ENCODE measurements around the gene AKNA. TPM values are rescaled to one million over a fixed set of nuclear protein-coding genes. Genes with fewer than 3 reads are reported as not detected.

AKNA gene
- total and polyA plus RNA-seq, 2 experiments from 2014 or later, result 5.7 to 25.2 TPM

DNA sequence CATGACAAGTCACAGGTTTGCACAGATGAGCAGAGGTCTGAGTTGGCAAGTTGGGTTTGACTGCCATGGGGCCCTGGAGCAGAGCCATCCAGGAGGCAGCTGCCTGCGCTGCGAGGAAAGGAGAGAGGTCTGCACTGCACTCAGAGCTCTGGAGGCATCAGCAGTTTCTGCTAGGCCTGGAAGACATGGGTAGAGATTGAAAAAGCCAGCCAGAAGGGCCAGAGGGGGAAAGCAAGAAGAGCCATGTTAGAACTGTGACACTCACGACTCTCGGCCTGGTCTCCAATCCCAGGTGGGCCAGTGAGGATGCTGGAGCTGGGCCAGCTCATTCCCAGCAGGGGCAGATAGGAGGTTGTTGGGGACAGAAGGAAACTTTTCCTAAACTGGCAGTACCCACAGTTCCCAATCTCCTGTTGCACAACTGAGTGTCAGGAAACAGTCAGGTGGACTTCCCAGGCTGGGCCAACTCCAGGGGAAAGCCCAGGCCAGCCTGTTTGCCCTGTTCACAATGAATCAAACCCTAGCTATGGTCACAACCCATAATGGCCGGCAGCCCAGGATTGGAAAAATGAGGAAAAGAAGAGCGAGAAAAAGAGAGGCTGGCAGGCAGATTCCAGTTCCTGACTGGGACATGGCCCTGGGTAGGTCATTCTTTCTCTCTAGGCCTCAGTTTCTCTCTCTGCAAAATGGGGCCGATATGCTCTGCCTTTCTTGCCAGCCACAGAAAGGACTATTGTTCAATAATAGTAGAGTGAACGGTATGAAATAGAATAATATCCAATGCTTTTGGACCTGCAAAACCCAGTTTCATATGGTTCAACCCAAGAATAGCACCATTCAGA, 72.7 kb downstream of the AKNA start:
- Histone ChIP-seq H3K4me3 (no peak overlapping the region), H3K36me3 (no peaks in the 10 kb centered on the region), H3K9me3 (ENCODE audit: low read depth) (no peaks in the 10 kb centered on the region), H3K27me3 (no peaks in the 10 kb centered on the region), H3K4me1 (ENCODE audit: low read depth) (no peaks in the 10 kb centered on the region), H3K27ac (no peak overlapping the region)
- no peak for DNase-seq (ENCODE audit: low read depth in 1 of 2, low spot score in 1 of 2)
- TF ChIP-seq, protein P1, sequence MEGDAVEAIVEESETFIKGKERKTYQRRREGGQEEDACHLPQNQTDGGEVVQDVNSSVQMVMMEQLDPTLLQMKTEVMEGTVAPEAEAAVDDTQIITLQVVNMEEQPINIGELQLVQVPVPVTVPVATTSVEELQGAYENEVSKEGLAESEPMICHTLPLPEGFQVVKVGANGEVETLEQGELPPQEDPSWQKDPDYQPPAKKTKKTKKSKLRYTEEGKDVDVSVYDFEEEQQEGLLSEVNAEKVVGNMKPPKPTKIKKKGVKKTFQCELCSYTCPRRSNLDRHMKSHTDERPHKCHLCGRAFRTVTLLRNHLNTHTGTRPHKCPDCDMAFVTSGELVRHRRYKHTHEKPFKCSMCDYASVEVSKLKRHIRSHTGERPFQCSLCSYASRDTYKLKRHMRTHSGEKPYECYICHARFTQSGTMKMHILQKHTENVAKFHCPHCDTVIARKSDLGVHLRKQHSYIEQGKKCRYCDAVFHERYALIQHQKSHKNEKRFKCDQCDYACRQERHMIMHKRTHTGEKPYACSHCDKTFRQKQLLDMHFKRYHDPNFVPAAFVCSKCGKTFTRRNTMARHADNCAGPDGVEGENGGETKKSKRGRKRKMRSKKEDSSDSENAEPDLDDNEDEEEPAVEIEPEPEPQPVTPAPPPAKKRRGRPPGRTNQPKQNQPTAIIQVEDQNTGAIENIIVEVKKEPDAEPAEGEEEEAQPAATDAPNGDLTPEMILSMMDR (IDR thresholded peaks at IDR 0.05; ENCODE audit: low read depth, low read length), result no peak

DNA sequence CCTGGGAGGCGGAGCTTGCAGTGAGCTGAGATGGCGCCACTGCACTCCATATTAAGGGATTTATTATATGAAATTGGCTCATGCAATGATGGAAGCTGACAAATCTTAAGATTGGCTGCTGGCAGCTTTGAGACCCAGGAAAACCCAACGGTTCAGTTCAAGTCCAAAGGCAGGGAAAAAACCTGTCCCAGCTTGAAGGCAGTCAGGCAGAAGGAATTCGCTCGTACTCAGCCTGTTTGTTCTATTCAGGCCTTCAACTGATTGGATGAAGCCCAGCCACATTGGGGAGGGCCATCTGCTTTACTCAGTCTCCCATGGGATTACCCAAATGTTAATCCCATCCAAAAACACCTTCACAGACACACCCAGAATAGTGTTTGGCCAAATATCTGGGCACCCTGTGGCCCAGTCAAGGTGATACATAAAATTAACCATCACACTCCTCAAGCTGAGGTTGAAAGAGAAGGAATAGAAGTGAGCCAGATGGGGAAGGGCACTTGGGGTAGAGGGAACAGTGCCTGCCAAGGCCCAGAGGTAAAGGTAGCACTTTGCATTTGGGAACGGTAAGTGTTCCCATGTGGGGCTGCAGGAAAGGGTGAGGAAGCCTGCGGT, 73.4 kb downstream of the AKNA start:
- H3K4me1 ChIP-seq (ENCODE audit: low read depth), result no peaks in the 10 kb centered on the region
- TF ChIP-seq, protein P1 (IDR thresholded peaks at IDR 0.05; ENCODE audit: low read depth, low read length), result no peak
- no peak overlapping the region for H3K27ac ChIP-seq
- H3K27me3 ChIP-seq, result no peaks in the 10 kb centered on the region
- no peak for DNase-seq (ENCODE audit: low read depth in 1 of 2, low spot score in 1 of 2)
- H3K36me3 ChIP-seq, result no peaks in the 10 kb centered on the region
- H3K4me3 ChIP-seq, result no peak overlapping the region
- H3K9me3 ChIP-seq (ENCODE audit: low read depth), result no peaks in the 10 kb centered on the region

DNA sequence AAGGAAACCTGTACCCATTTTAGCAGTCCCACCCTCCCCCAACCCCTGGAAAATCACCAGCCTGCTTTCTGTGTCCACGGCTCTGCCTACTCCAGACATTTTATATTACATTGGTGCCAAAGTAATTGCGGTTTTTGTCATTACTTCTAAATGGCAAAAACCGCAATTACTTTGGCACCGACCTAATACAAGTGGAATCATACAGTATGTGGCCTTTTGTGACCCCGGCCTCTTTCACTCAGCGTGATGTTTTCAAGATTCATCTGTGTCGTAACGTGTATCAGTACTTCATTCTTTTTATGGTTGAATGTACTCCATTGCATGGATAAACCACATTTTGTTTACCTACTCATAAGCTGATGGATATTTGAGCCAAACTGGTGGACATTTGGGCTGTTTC, 74.6 kb downstream of the AKNA start:
- H3K36me3 ChIP-seq, result no peaks in the 10 kb centered on the region
- DNase-seq (ENCODE audit: low read depth in 1 of 2, low spot score in 1 of 2), result no peak
- H3K27me3 ChIP-seq, result no peaks in the 10 kb centered on the region
- no peak overlapping the region for H3K27ac ChIP-seq
- TF ChIP-seq, protein P1 (IDR thresholded peaks at IDR 0.05; ENCODE audit: low read depth, low read length), result no peak
- H3K4me3 ChIP-seq, result no peak overlapping the region
- no peaks in the 10 kb centered on the region for H3K4me1 ChIP-seq (ENCODE audit: low read depth)
- no peaks in the 10 kb centered on the region for H3K9me3 ChIP-seq (ENCODE audit: low read depth)

DNA sequence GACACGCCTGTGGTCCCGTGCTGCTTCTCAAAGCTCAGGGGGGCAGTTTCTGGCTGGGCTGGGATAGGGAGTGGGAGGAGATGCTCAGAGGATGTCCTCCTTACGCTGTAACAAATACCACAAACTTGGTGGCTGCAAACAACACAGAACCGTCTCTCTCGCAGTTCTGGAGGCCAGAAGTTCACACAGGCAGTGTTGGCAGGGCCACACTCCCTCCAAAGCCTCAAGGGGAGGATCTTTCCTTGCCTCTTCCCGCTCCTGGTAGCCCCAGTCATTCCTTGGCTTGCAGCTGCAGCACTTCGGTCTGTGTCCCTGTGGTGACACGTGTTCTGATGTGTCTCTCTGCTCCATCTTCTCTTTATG, 75.3 kb downstream of the AKNA start:
- no peak overlapping the region for H3K27ac ChIP-seq

DNA sequence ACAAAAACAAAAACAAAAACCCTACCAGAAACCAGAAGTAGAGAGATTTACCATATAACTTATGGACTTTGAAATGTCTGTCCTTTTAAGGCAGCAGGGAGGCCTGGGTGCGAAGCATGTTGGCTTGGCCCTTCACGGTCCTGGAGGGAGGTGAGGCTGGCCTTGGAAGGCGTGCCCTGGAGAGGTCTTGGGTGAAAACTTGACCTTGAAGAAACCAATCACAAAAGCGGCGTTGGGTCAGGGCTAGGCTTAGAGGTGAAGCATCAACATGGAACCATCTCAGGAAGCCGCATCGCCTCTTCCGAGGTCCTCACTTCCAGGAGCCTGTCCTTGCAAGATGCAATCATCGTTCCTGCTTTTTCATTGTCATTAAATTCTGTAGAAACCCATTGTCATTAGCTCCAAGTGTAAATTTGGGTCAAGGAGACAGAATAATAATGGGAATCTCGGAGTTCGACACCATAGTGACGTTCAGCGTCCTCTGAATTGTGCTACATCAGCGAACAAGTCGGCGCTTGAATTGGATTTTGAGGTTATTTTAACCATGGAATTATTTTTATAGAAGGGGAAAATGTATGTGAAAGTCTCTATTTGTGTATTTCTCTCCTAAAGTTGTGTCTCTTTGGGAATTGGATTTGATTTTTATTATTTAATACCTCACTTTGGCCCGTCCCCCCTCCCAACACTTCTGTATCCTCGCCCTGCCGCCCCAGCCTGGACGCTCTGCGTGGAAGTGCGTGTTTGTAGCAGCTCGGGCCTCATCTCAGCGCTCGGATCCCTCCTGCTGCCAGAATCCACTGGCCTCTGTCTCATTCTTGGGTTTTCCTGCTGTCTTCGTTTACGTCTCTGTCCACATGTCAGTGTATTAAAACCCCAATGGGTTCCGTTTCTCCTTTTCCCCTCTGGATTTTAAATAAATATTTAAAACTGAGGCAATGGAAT, 75.9 kb downstream of the AKNA start:
- DNase-seq (ENCODE audit: low read depth in 1 of 2, low spot score in 1 of 2), result no peak
- H3K9me3 ChIP-seq (ENCODE audit: low read depth), result no peaks in the 10 kb centered on the region
- H3K27ac ChIP-seq, result no peak overlapping the region
- no peaks in the 10 kb centered on the region for H3K4me1 ChIP-seq (ENCODE audit: low read depth)
- TF ChIP-seq, protein P1 (IDR thresholded peaks at IDR 0.05; ENCODE audit: low read depth, low read length), result no peak
- H3K36me3 ChIP-seq, result no peaks in the 10 kb centered on the region
- H3K4me3 ChIP-seq, result no peak overlapping the region
- no peaks in the 10 kb centered on the region for H3K27me3 ChIP-seq

More for the DNA sequence above, 75.3 kb downstream of the AKNA start:
- H3K4me3 ChIP-seq, result no peak overlapping the region
- TF ChIP-seq, protein P1 (IDR thresholded peaks at IDR 0.05; ENCODE audit: low read depth, low read length), result no peak
- H3K4me1 ChIP-seq (ENCODE audit: low read depth), result no peaks in the 10 kb centered on the region
- no peak for DNase-seq (ENCODE audit: low read depth in 1 of 2, low spot score in 1 of 2)
- no peaks in the 10 kb centered on the region for H3K27me3 ChIP-seq
- no peaks in the 10 kb centered on the region for H3K36me3 ChIP-seq
- H3K9me3 ChIP-seq (ENCODE audit: low read depth), result no peaks in the 10 kb centered on the region
